SIG-M5 (cell line): ENCODE data around the gene SLC46A1.
"Not testable (repeated sequence)": the region's sequence is repeated elsewhere in the genome, so short reads cannot be mapped to it uniquely, and the experiment has no call there.

Source experiments
- DNase-seq: peaks from one replicate; lab custom pipeline; 2025; lab: John Stamatoyannopoulos, UW

Gene SLC46A1

DNA sequence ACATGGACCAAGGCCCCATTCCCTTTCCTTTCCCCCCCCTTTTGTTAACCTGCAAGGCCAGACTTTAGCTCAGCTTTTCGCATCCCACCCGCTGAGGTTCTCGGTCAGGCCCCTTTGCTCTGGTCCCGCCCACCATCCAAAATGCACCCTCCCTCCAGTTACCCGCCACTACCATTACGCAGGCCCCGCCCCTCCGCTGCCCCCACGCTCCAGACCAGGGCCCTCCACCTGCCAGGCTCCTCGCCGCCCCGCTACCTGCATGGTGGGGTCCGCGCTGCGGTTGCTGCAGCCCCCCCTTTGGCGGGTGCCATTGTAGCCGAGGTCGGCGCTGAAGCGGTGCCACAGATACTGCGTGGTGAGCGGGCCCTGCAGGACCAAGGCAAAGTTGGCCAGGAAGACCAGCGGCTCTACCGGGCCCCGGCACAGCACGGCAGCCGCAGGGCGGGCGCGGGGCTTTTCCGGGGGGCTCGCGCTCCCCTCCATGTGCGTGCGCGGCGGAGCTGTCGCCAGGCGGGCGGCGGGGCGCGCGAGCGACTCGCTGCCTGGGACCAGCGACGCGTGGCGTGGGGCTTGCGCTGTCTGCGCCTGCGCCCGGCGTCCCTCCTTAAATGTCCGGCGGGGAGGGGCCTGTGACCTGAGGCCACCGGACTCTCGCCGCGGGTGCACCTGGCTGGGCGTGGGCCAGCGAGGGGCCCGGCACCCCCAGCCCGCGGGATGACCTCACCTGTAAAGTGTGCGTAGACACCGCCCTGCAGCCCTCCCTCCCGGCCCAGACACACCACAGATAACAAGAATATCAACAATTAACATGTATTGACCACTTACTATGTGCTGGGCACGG lies at the start of gene SLC46A1:
Gene SLC46A1, minus strand, starts transcription at position 581 of the 841 bp plus-strand sequence. Its CDS starts 98 bp downstream, at position 483.
- DNase-seq = no peak

GRCh38 chr17:28449859-28450258 lies 43.8 kb upstream of the SLC46A1 start:
- DNase-seq = no peak

DNA sequence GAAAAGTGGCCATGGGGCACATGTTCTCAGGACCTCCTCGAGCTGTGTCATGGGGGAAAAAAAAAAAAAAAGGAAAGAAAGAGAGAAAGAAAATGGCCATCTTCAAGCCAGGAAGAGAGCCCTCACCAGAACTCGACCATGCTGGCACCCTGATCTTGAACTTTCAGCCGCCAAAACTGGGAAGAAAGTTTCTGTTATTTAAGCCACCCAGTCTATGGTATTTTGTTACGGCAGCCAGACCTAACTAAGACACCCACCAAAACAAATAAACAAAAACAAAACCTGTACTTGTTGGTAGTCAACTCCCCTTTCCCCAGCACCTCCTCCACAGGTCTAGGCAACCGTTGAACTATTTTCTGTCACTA lies 41.4 kb upstream of the SLC46A1 start:
- no peak for DNase-seq

DNA sequence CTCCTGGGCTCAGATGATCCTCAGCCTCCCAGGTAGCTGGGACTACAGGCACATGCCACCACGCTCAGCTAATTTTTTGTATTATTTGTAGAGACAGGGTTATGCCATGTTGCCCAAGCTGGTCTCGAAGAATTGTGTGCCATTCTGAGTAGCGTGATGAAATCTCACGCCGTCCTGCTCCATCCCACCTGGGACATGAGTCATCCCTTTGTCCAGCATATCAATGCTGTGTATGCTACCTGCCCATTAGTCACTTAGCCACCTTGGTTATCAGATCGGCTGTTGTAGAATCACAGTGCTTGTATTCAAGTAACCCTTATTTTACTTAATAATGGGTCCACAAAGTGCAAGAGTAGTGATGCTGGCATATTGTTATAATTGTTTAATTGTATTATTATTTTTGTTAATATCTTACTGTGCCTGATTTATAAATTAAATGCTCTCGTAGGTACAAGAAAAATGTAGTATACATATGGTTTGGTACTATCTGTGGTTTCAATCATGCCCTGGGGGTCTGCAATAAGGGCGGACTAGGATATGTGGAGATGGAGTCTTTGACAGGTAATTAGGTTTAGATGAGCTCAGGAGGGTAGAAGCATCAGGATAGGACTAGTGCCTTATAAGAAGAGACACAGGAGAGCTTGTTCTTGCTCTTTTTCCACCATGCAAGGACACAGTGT lies 40.8 kb upstream of the SLC46A1 start:
- no peak for DNase-seq

- no peak for DNase-seq
These were observed 38.1 kb upstream of the SLC46A1 start for GRCh38 chr17:28443901-28444638.

DNA sequence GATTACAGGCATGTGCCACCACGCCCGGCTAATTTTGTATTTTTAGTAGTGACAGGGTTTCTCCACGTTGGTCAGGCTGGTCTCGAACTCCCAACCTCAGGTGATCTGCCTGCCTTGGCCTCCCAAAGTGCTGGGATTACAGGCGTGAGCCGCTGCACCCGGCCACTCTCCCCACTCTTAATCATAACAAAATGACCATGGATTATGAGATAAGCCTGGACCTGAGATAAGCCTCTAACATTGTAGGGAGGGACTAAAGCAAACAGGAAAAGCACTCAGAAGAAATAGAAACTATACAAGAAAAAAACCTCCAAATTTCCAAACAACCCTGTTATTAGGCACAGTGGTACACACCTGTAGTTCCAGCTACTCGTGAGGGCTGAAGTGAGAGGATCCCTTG lies 28.3 kb upstream of the SLC46A1 start:
- not testable (repeated sequence) for DNase-seq

- no peak for DNase-seq
These were observed 27.7 kb upstream of the SLC46A1 start for GRCh38 chr17:28433721-28434120.

DNA sequence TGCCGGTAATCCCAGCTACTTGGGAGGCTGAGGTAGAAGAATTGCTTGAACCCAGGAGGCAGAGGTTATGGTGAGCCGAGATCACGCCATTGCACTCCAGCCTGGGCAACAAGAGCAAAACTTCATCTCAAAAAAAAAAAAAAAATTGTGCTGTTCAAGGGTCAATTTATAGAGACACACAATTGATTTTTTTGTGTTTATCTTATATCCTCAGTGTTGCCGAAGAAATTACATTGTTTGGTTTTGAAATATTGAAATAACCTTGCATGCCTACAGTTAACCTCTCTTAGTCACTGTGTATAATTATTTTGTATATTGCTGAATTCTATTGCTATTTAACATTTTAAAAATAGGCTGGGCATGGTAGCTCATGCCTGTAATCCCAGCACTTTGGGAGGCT lies 22.0 kb upstream of the SLC46A1 start:
- DNase-seq = not testable (repeated sequence)

GRCh38 chr17:28427371-28427770 lies 21.4 kb upstream of the SLC46A1 start:
- DNase-seq = no peak

DNA sequence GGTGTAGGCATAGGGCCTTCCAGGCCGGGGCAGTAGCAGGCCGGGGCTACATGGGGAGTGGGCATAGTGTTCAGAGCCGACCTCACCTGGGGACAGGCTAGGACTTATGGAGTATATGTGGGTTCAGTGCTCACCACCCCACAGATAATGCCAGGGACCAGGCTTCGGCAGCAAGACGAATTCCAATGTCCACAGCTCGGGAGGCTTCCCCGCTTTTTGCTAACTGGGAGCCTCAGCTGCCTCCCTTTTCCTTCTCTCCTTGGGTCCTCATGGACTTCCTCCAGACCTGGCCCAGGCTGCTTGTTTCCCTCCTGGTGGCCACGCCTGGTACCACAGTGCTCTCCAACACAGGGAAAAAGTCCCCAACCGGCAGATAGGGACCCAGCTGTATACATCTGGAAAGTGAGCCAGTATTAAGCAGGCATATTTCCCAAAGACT lies 20.1 kb upstream of the SLC46A1 start:
- no peak for DNase-seq

DNA sequence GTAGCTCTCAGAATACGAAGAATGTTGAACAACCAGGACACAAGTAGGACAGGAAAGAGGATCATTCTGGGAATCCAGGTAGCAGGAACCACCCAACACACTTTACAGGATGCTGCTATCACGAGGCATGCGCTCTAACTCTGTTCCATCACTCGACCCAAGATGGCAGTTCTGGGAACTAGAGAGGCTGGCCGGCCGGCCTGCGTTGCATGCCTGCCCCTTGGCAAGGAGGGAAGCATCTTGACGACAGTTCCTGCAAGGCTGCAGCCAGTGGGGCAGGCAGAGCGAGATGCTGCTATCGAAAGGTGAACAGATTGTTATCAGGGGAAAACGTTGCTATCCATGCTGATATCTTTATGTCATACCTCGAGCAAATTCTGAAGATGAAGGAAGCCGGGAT lies 19.2 kb upstream of the SLC46A1 start:
- DNase-seq = no peak

DNA sequence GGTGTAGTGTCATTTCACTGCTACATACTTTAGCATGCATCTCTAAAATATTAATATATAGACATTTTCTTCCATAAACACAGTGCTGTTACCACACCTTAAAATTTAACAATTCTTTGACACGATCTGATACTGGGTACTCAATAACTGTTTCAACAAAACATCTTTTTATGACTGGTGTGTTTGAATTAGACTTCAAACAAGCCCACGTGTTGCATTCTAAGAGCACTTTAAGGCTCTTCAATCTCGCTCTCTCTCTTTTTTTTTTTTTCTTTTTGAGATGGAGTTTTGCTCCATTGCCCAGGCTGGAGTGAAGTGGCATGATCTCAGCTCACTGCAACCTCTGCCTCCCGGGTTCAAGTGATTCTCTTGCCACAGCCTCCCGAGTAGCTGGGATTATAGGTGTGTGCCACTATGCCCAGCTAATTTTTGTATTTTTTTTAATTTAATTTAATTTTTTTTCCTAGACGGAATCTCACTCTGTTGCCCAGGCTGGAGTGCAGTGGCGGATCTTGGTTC lies 15.8 kb upstream of the SLC46A1 start:
- DNase-seq = no peak

GRCh38 chr17:28416703-28417311 lies 10.8 kb upstream of the SLC46A1 start:
- DNase-seq = no peak

DNA sequence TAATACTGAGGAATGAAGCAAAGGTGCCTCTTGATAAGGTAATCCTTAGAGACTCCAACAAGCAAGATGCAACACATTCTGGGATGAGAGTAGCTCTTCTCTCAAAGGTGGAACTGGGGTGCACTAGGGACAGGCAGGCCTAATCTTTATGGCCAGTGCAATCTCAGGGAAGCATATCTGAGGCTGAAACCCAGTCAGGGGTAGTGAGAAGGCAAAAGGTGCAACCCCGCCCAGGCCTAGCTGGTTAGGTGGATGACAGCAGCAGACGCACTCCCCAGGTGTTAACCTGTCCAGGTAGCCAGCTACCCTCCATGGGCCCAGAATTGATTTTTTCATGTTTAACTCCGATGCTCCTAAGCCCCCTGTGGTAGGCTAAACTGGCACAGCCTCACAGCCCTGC lies 9.9 kb upstream of the SLC46A1 start:
- no peak for DNase-seq

- DNase-seq = no peak
These were observed 7.8 kb upstream of the SLC46A1 start for GRCh38 chr17:28413804-28414203.

- DNase-seq = no peak
These were observed 6.1 kb upstream of the SLC46A1 start for GRCh38 chr17:28412099-28412498.

DNA sequence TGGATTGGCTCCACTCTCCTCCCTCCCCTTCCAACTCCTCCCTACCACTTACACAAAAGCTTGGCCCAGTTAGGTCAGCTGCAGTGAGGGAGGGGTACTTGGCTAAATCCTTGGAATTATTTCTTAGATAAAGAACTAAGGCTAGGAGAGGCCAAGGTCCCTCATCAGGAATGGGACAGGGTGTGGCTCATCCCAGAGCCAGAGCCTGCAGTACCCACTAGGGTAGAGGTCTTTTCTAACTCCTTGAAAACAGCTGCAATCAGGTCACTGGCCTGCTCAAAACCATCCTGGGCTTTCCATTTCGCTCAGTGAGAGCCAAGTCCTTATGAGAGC lies 1.9 kb upstream of the SLC46A1 start:
- DNase-seq = no peak

DNA sequence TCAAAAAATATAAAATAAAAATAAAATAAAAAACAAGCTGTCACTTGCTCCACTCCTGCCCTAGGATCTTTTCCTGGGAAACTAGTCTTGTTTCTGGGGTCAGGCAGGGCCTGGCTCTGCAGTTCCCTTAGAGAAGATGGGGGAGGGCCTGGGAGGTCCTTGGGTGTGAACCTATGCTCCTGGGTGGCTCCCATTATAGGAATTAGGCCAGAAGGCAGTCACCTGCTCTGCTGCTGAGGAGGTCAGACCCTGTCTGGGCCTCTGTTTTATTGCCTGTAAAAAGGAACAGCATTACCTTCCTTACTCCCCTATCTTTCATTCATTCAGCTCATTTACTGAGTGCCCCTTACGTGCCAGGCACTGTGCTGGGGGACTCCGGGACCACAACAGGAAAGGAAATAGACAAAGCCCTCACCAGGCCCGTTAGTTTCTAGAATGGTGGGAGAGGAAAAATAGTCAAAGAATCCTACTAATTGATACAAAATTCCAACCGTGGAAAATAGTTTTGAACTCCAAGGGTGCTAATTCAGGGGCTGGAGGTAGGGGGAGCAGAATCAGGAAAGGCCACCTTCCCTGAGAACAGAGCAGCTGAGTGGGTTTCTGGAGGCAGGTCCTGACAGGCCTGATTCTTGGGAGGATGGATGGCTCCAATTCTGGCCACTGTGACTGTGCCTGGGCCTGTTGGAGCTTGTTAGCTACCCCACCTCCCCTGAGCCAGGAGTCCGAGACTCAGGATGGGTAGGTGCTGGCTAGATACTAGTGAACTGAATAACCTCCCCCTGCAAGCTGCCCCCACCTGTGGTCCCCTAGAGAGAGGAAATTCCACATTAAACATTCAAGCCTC lies 1.3 kb upstream of the SLC46A1 start:
- no peak for DNase-seq

- DNase-seq = no peak
These were observed 432 bp upstream of the SLC46A1 start for GRCh38 chr17:28406473-28406814.

DNA sequence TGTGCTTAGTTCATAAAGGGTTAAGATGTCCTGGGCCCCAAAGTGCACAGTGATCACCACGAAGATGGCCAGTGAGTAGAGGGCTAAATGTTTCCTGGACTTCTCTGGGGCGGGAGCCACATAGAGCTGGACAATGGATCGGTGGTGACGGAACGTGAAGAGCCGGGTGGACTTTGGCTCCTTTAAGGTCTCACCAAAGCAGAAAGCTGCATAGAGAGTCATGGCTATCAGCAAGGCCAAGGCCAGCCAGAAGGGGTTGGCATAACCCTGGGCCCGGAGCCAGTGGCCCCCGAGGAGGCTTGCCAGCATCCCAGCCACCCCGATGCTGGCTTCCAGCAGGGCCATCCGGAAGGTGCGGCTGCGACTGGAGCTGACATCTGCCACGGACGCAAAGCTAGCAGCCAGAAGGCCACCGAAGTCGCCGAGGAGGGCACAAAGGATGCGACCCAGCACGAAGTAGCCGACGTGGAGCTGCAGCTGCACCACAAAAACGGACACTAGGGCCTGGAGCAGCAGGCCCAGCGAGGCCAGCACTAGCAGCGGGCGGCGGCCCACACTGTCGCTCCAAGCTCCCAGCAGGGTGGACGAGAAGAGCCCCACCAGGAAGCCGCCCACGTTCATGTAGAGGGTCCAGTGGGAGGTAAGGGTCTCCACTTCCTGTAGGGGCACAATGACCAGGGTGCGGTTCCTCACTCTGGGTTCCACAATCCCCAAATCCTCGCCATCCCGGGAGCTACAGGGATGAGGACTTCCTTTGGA lies 1.0 kb downstream of the SLC46A1 start:
- no peak for DNase-seq

DNA sequence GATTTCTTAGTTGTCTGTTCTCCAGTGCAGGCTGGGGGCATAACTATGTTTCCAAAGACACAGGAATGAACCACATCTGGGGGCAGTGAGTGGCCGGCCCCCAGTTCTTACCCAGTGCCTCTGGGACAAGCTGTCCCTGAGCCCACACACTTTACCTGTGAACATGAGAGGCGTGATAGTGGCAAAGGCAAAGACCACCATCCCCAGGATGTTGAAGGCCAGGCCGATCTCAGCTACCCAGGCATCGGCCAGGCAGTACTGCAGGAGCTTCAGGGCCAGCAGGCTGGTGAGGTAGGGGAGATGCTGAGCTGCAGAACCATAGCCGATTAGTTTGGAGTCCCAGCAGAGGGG lies 1.6 kb downstream of the SLC46A1 start:
- no peak for DNase-seq
